HG03457 (cell line): ENCODE data around the gene UBE2K.
"Not testable (repeated sequence)": the region's sequence is repeated elsewhere in the genome, so short reads cannot be mapped to it uniquely, and the experiment has no call there.

ENCODE experiments used
- ATAC-seq: cut with Tn5 transposase; IDR thresholded peaks from one replicate; pipeline ENCODE4 v1.9.1; 2021; ENCODE audit warnings: moderate number of reproducible peaks; ENCODE audit not compliant: unreplicated experiment

The UBE2K gene

GRCh38 chr4:39687014-39687413 is 10.9 kb upstream of the UBE2K start:
- no peak for ATAC-seq

GRCh38 chr4:39689970-39690369 is 8.0 kb upstream of the UBE2K start:
- no peak for ATAC-seq

GRCh38 chr4:39698424-39699009 is 581 bp downstream of the UBE2K start:
- peak; percentile 16 for ATAC-seq

- no peak for ATAC-seq
Observed at GRCh38 chr4:39699687-39700409, 1.9 kb downstream of the UBE2K start.

- ATAC-seq = no peak
Observed at GRCh38 chr4:39700554-39700953, 2.6 kb downstream of the UBE2K start.

- ATAC-seq = no peak
Observed at GRCh38 chr4:39702716-39703115, 4.8 kb downstream of the UBE2K start.

- ATAC-seq = not testable (repeated sequence)
Observed at GRCh38 chr4:39704789-39705188, 6.9 kb downstream of the UBE2K start.

- no peak for ATAC-seq
Observed at GRCh38 chr4:39706334-39706733, 8.4 kb downstream of the UBE2K start.

GRCh38 chr4:39706741-39707511 is 9.0 kb downstream of the UBE2K start:
- ATAC-seq = no peak

GRCh38 chr4:39710098-39710896 is 12.4 kb downstream of the UBE2K start:
- ATAC-seq = no peak

GRCh38 chr4:39712819-39713607 is 15.1 kb downstream of the UBE2K start:
- ATAC-seq = no peak

- no peak for ATAC-seq
Observed at GRCh38 chr4:39713691-39714090, 15.8 kb downstream of the UBE2K start.

- ATAC-seq = no peak
Observed at GRCh38 chr4:39714166-39714565, 16.2 kb downstream of the UBE2K start.

GRCh38 chr4:39715788-39716187 is 17.9 kb downstream of the UBE2K start:
- ATAC-seq = no peak

- ATAC-seq = no peak
Observed at GRCh38 chr4:39716356-39716755, 18.4 kb downstream of the UBE2K start.

GRCh38 chr4:39717743-39718142 is 19.8 kb downstream of the UBE2K start:
- not testable (repeated sequence) for ATAC-seq

- ATAC-seq = no peak
Observed at GRCh38 chr4:39718366-39719323, 20.7 kb downstream of the UBE2K start.

- ATAC-seq = no peak
Observed at GRCh38 chr4:39719804-39720580, 22.1 kb downstream of the UBE2K start.
